Bronchial smooth muscle cell (primary cell): ENCODE data around the gene CD209. TPM values are rescaled to one million over a fixed set of nuclear protein-coding genes. Genes with fewer than 3 reads are reported as not detected.

Source experiments
- total RNA-seq: library from RNA; depleted of rRNA; stranded (reverse); fragments of >200 nt; gene quantifications from 2 replicates; pipeline ENCODE4 v1.2.1, GENCODE V29; 2014

Gene CD209, protein sequence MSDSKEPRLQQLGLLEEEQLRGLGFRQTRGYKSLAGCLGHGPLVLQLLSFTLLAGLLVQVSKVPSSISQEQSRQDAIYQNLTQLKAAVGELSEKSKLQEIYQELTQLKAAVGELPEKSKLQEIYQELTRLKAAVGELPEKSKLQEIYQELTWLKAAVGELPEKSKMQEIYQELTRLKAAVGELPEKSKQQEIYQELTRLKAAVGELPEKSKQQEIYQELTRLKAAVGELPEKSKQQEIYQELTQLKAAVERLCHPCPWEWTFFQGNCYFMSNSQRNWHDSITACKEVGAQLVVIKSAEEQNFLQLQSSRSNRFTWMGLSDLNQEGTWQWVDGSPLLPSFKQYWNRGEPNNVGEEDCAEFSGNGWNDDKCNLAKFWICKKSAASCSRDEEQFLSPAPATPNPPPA
- not detected in 2 replicates for total RNA-seq

DNA sequence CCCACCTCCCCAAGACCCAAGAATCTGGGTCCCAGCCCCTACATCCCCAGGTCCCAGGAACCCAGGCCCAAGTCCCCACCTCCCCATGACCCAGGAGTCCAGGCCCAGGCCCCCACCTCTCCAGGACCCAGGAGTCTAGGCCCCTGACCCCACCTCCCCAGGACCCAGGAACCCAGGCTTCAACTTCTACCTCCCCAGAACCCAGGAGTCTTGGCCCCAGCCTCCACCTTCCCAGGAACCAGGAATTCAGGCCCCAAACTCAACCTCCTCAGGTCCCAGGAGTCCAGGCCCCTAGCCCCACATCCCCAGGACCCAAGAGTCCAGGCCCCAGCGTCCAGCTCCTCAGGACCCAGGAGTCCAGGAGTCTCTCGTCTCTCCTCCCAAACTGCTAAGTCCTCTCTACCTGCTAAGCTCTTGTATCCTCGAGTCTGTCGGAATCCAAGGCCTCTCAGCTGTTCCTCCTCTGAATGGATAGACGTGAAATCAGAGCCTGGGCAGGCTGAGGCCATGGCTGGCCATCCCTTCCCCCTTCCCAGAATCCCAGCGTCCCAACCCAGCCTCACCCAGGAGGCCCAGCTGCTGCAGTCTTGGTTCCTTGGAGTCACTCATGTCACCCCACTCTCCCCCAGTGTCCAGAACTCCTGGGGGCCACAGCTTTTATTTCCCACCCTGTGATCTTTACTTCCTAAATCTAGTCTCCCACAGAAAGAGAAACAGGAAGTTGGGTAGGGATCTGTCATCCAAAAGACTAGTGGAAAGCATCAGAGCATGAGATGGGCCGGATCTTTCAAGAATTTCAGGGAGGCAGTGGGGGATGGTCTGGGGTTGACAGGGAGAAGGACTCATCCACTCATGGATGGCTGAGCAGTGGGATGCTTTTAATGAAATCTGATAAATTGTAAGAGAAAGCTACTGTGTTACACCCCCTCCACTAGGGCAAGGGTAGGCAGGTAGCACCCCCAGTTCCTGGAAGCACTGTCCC lies at the start of gene CD209:
TSS of gene CD209 (minus strand) at position 632 of the 982 bp plus-strand sequence. CDS start at position 609, 23 bp downstream.

DNA sequence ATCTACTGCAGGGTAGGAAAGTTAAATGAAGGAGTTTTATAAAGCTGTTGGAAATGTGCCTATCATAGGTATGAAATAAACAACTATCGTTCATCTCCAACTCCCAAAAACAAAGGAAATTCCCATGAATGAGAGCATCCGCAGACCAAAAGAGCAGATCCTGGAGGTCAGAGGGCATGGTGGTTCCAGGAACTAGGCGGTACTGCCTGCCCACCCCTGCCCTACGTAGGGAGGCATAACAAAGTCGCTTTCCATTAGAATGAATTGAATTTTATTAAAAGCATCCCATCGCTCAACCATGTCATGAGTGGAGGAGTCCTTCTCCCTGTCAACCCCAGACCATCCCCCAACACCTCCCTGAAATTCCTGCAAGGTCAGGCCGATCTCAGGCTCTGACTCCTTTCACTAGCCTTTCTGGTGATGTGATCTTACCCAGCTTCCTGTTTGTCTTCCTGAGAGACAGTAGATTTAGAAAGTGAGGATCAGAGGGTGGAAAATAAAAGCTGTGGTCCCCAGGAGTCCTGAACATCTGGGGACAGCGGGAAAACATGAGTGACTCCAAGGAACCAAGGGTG lies 15.5 kb upstream of the CD209 start, which contains the start of gene CLEC4M:
TSS of gene CLEC4M (plus strand) at position 525 of the 575 bp plus-strand sequence. CDS start at position 549, 24 bp downstream.

DNA sequence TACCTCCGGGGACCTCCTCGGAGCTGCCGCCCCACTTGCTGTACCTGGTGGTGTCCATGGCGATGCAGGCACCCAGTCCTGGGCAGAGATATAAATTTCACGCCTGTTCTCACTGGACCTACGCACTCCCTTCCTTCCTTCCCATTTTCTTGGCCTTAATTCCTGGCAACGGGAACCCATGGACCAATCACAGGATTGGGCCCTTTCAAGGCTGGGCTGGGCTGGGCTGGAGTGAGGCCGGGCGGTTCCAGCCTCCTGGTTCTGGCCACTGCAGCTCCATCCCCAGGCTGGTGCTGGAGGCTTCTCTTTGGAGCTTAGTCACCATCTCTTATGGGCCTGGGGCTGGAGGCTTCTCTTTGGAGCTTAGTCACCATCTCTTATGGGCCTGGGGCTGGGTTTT lies 15.3 kb downstream of the CD209 start, which contains the start of gene CLEC4G:
TSS of gene CLEC4G (minus strand) at position 66 of the 400 bp plus-strand sequence. CDS start at position 58, 8 bp downstream.

DNA sequence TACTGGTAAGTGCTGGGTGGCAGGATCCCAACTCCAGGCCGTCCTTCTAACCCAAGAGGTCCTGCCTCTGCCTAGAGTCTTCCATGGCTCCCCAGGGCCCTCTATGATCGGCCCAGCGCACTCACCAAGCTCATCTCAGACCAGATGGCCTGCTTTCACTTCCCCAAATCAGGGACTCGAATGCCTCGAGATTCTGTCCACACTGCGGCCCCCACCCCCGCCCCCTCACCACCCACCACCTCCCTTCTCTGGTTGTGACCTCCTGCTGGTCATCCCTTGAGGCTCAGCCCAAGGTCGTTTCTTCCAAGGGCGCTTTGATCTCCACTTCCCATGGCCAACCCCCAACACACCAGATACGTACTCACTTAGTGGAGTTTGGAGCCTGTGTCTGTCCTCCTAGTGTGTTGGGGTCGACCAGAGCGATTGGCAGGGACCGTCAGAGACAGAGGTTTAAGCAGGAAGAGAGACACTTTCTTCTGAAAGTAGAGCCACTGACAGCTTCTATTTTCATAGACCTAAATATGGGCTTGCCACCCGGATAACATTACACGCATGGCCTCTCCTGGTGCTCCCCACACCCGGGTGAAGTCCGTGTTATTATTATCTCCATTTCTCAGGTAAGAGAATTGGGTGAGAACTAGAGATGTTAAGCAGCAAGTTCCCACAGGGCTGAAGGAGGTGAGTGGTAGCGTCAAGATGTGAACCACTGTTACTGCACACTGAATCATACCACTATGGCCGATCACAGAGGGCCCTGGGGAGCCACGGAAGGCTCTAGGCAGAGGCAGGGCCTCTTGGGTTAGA lies 45.5 kb downstream of the CD209 start, which contains the start of gene FCER2:
TSS of gene FCER2 (minus strand) at position 478 of the 804 bp plus-strand sequence. CDS start 2,371 bp downstream, outside the sequence.

Other genes with a start within 250 kb of the CD209 start
- 9.1 and 9.5 TPM in 2 replicates for gene ZNF358, start 231.4 kb downstream of the CD209 start, total RNA-seq
- gene MCOLN1, start 224.9 kb downstream of the CD209 start, total RNA-seq: 5.2 and 9.4 TPM in 2 replicates
- gene PNPLA6, start 211.8 kb downstream of the CD209 start, total RNA-seq: 61.3 and 67.9 TPM in 2 replicates
- gene CAMSAP3, start 151.7 kb downstream of the CD209 start, total RNA-seq: not detected in 2 replicates
- 28.1 and 37.0 TPM in 2 replicates for gene XAB2, start 118.0 kb downstream of the CD209 start, total RNA-seq
- gene PET100, start 117.7 kb downstream of the CD209 start, total RNA-seq: 43.5 and 58.2 TPM in 2 replicates
- not detected in 2 replicates for gene PCP2, start 113.8 kb downstream of the CD209 start, total RNA-seq
- 0.94 and 16.7 TPM in 2 replicates for gene STXBP2, start 110.4 kb downstream of the CD209 start, total RNA-seq
- not detected in 2 replicates for gene RETN, start 78.5 kb downstream of the CD209 start, total RNA-seq
- gene MCEMP1, start 70.4 kb downstream of the CD209 start, total RNA-seq: not detected in 2 replicates
- gene TRAPPC5, start 66.7 kb downstream of the CD209 start, total RNA-seq: 118 and 218 TPM in 2 replicates
- gene FCER2, start 45.4 kb downstream of the CD209 start, total RNA-seq: not detected in 2 replicates
- not detected in 2 replicates for gene CLEC4G, start 15.4 kb downstream of the CD209 start, total RNA-seq
- not detected in 2 replicates for gene CLEC4M, start 15.7 kb upstream of the CD209 start, total RNA-seq
- 13.4 and 18.3 TPM in 2 replicates for gene EVI5L, start 82.7 kb upstream of the CD209 start, total RNA-seq
- gene PRR36, start 126.9 kb upstream of the CD209 start, total RNA-seq: not detected in 2 replicates
- gene LRRC8E, start 141.0 kb upstream of the CD209 start, total RNA-seq: 4.2 and 5.8 TPM in 2 replicates
- gene MAP2K7, start 156.3 kb upstream of the CD209 start, total RNA-seq: 7.6 and 10.7 TPM in 2 replicates
- gene TGFBR3L, start 167.3 kb upstream of the CD209 start, total RNA-seq: 1.2 and 1.7 TPM in 2 replicates
- gene SNAPC2, start 172.8 kb upstream of the CD209 start, total RNA-seq: 10.4 and 17.7 TPM in 2 replicates
- 0.26 and 0.63 TPM in 2 replicates for gene CTXN1, start 178.6 kb upstream of the CD209 start, total RNA-seq
- 42.4 and 62.0 TPM in 2 replicates for gene TIMM44, start 196.1 kb upstream of the CD209 start, total RNA-seq